H1 (cell line): ENCODE results near the gene DRAP1.
A peak's percentile ranks its signal among the peaks of the same experiment; 100 is the strongest.

Experiments
- BACH1 ChIP-seq: IDR thresholded peaks from 2 replicates; pipeline ENCODE4 v1.6.1; 2012; ENCODE audit warnings: low read length, improper control_type of control experiment
- CTBP2 ChIP-seq: IDR thresholded peaks from 2 replicates; pipeline ENCODE4 v1.7.0; 2011; ENCODE audit warnings: borderline replicate concordance, mild to moderate bottlenecking, moderate library complexity, mixed read lengths, low read length; ENCODE audit not compliant: insufficient read depth, insufficient read length
- EP300 ChIP-seq, 2 experiments: IDR thresholded peaks; 1 replicate in 1 of 2; 2 replicates in 1 of 2; pipeline ENCODE4 v1.6.1; 2011 to 2012; ENCODE audit warnings: low read depth in 2 of 2, low read length in 2 of 2, mild to moderate bottlenecking in 2 of 2, borderline replicate concordance in 1 of 2, inconsistent platforms in 1 of 2, moderate library complexity in 1 of 2
- POLR2AphosphoS5 ChIP-seq: IDR thresholded peaks from 2 replicates; pipeline ENCODE4 v1.6.1; 2011; ENCODE audit warnings: low read depth, low read length
- TF ChIP-seq, protein P1 (sequence below), 3 experiments: IDR thresholded peaks; 1 replicate in 2 of 3; 2 replicates in 1 of 3; pipeline versions ENCODE4 v1.5.1 to v1.6.1; 2011; ENCODE audit warnings: low read length in 3 of 3, mild to moderate bottlenecking in 3 of 3, inconsistent platforms in 2 of 3, low read depth in 1 of 3, moderate library complexity in 1 of 3; ENCODE audit not compliant: insufficient read depth in 1 of 3; ENCODE audit errors: control extremely low read depth in 1 of 3

DNA sequence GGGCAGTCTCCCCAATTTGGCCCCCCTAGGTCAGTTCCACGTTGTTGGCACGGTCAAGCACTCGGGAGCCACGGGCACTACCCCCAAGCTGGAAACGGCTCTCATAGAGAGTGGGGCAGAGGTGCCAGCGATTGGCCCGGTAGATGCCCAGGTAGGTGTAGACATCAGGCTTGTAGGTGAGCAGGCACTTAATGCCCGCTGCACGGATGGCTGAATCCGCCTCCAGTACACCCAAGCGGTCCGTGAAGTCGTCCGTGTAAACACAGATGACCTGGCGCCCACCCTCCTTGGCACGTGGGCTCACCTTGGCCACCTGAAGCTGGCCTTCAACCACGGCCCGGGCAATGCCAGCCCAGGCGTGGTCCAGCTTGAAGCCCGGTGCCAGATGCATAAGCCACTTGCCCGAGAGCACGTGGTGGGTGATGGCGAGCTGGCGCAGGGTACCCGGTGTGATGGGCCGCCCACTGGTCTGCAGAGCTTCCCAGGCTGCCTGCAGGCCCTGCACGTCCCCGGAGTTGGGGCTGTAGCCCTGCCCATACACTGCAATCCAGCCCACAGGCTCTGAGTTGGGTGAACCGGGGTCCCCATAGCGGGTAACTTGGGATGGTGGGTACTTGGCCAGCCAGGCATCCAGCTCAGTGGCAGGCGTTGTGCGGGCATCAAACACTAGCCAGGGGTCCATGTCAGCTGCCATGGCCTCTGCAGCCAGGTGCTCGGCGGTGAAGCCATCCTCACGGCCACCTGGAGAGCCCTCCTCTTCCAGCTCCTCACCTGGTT, 1.6 kb upstream of the DRAP1 start:
- TF ChIP-seq POLR2AphosphoS5 = peak; percentile 51; the same call in 1 of the 2 replicates
- TF ChIP-seq, protein P1, sequence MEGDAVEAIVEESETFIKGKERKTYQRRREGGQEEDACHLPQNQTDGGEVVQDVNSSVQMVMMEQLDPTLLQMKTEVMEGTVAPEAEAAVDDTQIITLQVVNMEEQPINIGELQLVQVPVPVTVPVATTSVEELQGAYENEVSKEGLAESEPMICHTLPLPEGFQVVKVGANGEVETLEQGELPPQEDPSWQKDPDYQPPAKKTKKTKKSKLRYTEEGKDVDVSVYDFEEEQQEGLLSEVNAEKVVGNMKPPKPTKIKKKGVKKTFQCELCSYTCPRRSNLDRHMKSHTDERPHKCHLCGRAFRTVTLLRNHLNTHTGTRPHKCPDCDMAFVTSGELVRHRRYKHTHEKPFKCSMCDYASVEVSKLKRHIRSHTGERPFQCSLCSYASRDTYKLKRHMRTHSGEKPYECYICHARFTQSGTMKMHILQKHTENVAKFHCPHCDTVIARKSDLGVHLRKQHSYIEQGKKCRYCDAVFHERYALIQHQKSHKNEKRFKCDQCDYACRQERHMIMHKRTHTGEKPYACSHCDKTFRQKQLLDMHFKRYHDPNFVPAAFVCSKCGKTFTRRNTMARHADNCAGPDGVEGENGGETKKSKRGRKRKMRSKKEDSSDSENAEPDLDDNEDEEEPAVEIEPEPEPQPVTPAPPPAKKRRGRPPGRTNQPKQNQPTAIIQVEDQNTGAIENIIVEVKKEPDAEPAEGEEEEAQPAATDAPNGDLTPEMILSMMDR (IDR thresholded peaks at IDR 0.05; ENCODE audit: control extremely low read depth in 1 of 3, insufficient read depth in 1 of 3, low read depth in 1 of 3, low read length in 3 of 3) = no peak
- TF ChIP-seq CTBP2 = no peak
- no peak for TF ChIP-seq BACH1
- TF ChIP-seq EP300 (IDR thresholded peaks at IDR 0.05; ENCODE audit: borderline replicate concordance in 1 of 2, low read depth in 2 of 2, low read length in 2 of 2) = no peak
